CD4-positive, alpha-beta T cell (primary cell): Measurements from ENCODE around the gene ATP8A2. TPM values are rescaled to one million over a fixed set of nuclear protein-coding genes. Genes with fewer than 3 reads are reported as not detected.
"Not testable (repeated sequence)": the region's sequence is repeated elsewhere in the genome, so short reads cannot be mapped to it uniquely, and the experiment has no call there.

Experiments
- ATAC-seq: fragments of 200-7000 bp; cut with Tn5 transposase; one replicate; pipeline ENCODE4 v1.10.0; 2022; ENCODE audit warnings: mild to moderate bottlenecking; ENCODE audit not compliant: poor library complexity
- CTCF ChIA-PET: fragments of 350-600 bp; sonication (Branson Sonifier 250); formaldehyde crosslinking; loops from one replicate; lab custom pipeline; 2021; ENCODE audit warnings: antibody characterized with exemption, inconsistent platforms; lab: Charles Lee
- POLR2A ChIA-PET: fragments of 350-600 bp; sonication (Branson Sonifier 250); formaldehyde crosslinking; loops from one replicate; lab custom pipeline; 2021; ENCODE audit warnings: antibody characterized with exemption, inconsistent platforms; lab: Charles Lee
- DNase-seq, 14 experiments: peaks; one replicate each; pipeline ENCODE4 v3.0.0-alpha.2; 2013 to 2020; ENCODE audit warnings: mixed read lengths in 2 of 14
- H3K27ac ChIP-seq, 2 donors: one replicate each; pipeline versions ENCODE4 v1.5.1 to v1.7.0; 2013; ENCODE audit warnings: low read length in 2 of 2, low read depth in 1 of 2, mild to moderate bottlenecking in 1 of 2
- H3K27me3 ChIP-seq, 2 experiments: 1 replicate in 1 of 2; 2 replicates in 1 of 2; pipeline versions ENCODE4 v1.6.1 to v1.7.0; 2013; ENCODE audit warnings: low read length in 2 of 2, control low read depth in 1 of 2, mild to moderate bottlenecking in 1 of 2, moderate library complexity in 1 of 2; ENCODE audit not compliant: insufficient read depth in 2 of 2, control insufficient read depth in 1 of 2
- H3K36me3 ChIP-seq: one replicate; pipeline ENCODE4 v1.6.1; 2013; ENCODE audit warnings: low read length, control low read depth; ENCODE audit not compliant: insufficient read depth
- H3K4me1 ChIP-seq: one replicate; pipeline ENCODE4 v1.6.1; 2013; ENCODE audit warnings: low read length, control low read depth; ENCODE audit not compliant: insufficient read depth
- H3K4me3 ChIP-seq: one replicate; pipeline ENCODE4 v1.5.1; 2013; ENCODE audit warnings: mild to moderate bottlenecking, low read length, moderate library complexity
- H3K9me3 ChIP-seq, 2 experiments: 1 replicate in 1 of 2; 2 replicates in 1 of 2; pipeline versions ENCODE4 v1.6.1 to v1.7.0; 2013; ENCODE audit warnings: low read length in 2 of 2, mild to moderate bottlenecking in 2 of 2, control low read depth in 1 of 2, moderate library complexity in 1 of 2; ENCODE audit not compliant: control insufficient read depth in 1 of 2, insufficient read depth in 1 of 2
- H3K27ac Mint-ChIP-seq: one replicate; pipeline ENCODE4 v1.8.0; 2020; ENCODE audit warnings: mixed read lengths
- H3K27me3 Mint-ChIP-seq: one replicate; pipeline ENCODE4 v1.8.0; 2021; ENCODE audit warnings: mixed read lengths
- H3K36me3 Mint-ChIP-seq: one replicate; pipeline ENCODE4 v1.8.0; 2021; ENCODE audit warnings: low read depth, mixed read lengths
- H3K4me1 Mint-ChIP-seq: one replicate; pipeline ENCODE4 v1.8.0; 2021; ENCODE audit warnings: low read depth, mixed read lengths
- H3K4me3 Mint-ChIP-seq: one replicate; pipeline ENCODE4 v1.8.0; 2020; ENCODE audit warnings: mild to moderate bottlenecking, mixed read lengths
- H3K9me3 Mint-ChIP-seq: one replicate; pipeline ENCODE4 v1.8.0; 2020; ENCODE audit warnings: mixed read lengths
- CTCF ChIP-seq: fragments of 200-600 bp; IDR thresholded peaks from one replicate; pipeline ENCODE4 v1.8.0; 2022; ENCODE audit warnings: antibody characterized with exemption, mild to moderate bottlenecking
- intact Hi-C, 2 experiments: fragments of 100-400 bp; cut with DNase I in 1 of 2; cut with micrococcal nuclease in 1 of 2; formaldehyde crosslinking; loops; one replicate each; pipeline versions ENCODE4 v1.15.1 to v1.9.0; 2023 to 2025; cut with DNase I, micrococcal nuclease
- total RNA-seq, 174 experiments: library from RNA in 2 of 174; stranded (reverse) in 2 of 174; gene quantifications; one replicate each; pipeline ENCODE4 v1.2.3 and lab custom pipeline; 2021 to 2026

Gene ATP8A2
- total RNA-seq, 2 experiments from 2014 or later, result 0.22 to 0.36 TPM

- DNase-seq (no peak), ATAC-seq (no peak)
- no peak for TF ChIP-seq CTCF
- H3K27ac ChIP-seq, result no peak overlapping the region
- H3K36me3 ChIP-seq, result no peaks in the 10 kb centered on the region
- Mint-ChIP-seq H3K4me3 (no peak overlapping the region), H3K4me1 (no peaks in the 10 kb centered on the region), H3K9me3 (no peaks in the 10 kb centered on the region), H3K36me3 (no peaks in the 10 kb centered on the region), H3K27me3 (peaks cover 35% of the 10 kb centered on the region), H3K27ac (no peak overlapping the region)
- POLR2A ChIA-PET, result no interaction called here
- no peaks in the 10 kb centered on the region for H3K4me1 ChIP-seq
- H3K27me3 ChIP-seq, result peaks cover 0 to 7% of the 10 kb centered on the region in 2 experiments
- H3K9me3 ChIP-seq, result peaks cover 0 to 3% of the 10 kb centered on the region in 2 experiments
- intact Hi-C loops, result no loop called here
- CTCF ChIA-PET, result no interaction called here
- no peak overlapping the region for H3K4me3 ChIP-seq
Measured at GRCh38 chr13:25503856-25504255, 132.1 kb downstream of the ATP8A2 start.

GRCh38 chr13:25507841-25508240, 136.1 kb downstream of the ATP8A2 start:
- ATAC-seq (no peak), DNase-seq (no peak)
- Histone ChIP-seq H3K27me3 (peaks cover 0 to 7% of the 10 kb centered on the region in 2 experiments), H3K4me1 (no peaks in the 10 kb centered on the region), H3K27ac (no peak overlapping the region), H3K4me3 (no peak overlapping the region), H3K9me3 (peaks cover 0 to 5% of the 10 kb centered on the region in 2 experiments), H3K36me3 (no peaks in the 10 kb centered on the region)
- Mint-ChIP-seq H3K27ac (no peak overlapping the region), H3K9me3 (no peaks in the 10 kb centered on the region), H3K36me3 (no peaks in the 10 kb centered on the region), H3K27me3 (peaks cover 24% of the 10 kb centered on the region), H3K4me3 (no peak overlapping the region), H3K4me1 (no peaks in the 10 kb centered on the region)
- intact Hi-C loops, result no loop called here
- ChIA-PET POLR2A (no interaction called here), CTCF (no interaction called here)
- TF ChIP-seq CTCF, result no peak

GRCh38 chr13:25513060-25513459, 141.3 kb downstream of the ATP8A2 start:
- H3K27ac ChIP-seq, H3K27me3 Mint-ChIP-seq, intact Hi-C loops, H3K27ac Mint-ChIP-seq, H3K4me3 ChIP-seq, H3K4me1 Mint-ChIP-seq, H3K4me1 ChIP-seq, ATAC-seq, H3K36me3 Mint-ChIP-seq, DNase-seq, H3K27me3 ChIP-seq, POLR2A ChIA-PET, H3K9me3 Mint-ChIP-seq, H3K4me3 Mint-ChIP-seq, CTCF ChIA-PET, H3K36me3 ChIP-seq: not testable (repeated sequence)
- peaks cover 0 to 13% of the 10 kb centered on the region in 2 experiments for H3K9me3 ChIP-seq

- ATAC-seq (no peak), DNase-seq (no peak)
- no peaks in the 10 kb centered on the region for H3K36me3 ChIP-seq
- TF ChIP-seq CTCF, result no peak
- H3K4me3 ChIP-seq, result no peak overlapping the region
- Mint-ChIP-seq H3K27me3 (peaks cover 14% of the 10 kb centered on the region), H3K4me3 (no peak overlapping the region), H3K9me3 (peaks cover 3% of the 10 kb centered on the region), H3K4me1 (no peaks in the 10 kb centered on the region), H3K36me3 (no peaks in the 10 kb centered on the region), H3K27ac (no peak overlapping the region)
- H3K27ac ChIP-seq, result no peak overlapping the region
- peaks cover 0 to 5% of the 10 kb centered on the region in 2 experiments for H3K27me3 ChIP-seq
- H3K4me1 ChIP-seq, result no peaks in the 10 kb centered on the region
- intact Hi-C loops, result no loop called here
- CTCF ChIA-PET, result no interaction called here
- POLR2A ChIA-PET, result no interaction called here
- peaks cover 0 to 5% of the 10 kb centered on the region in 2 experiments for H3K9me3 ChIP-seq
Measured at GRCh38 chr13:25518441-25518840, 146.7 kb downstream of the ATP8A2 start.
